Colon (tissue), 2 donors: ENCODE results near the gene HIPK1.
"Not testable (repeated sequence)": the region's sequence is repeated elsewhere in the genome, so short reads cannot be mapped to it uniquely, and the experiment has no call there.

Experiments used
- FAIRE-seq: peaks from 2 replicates; lab custom pipeline; 2012; peaks lifted over from hg19 to GRCh38; lab: Jason Lieb, UNC
- donor health status: control.
- donor health status: control.

The HIPK1 gene

DNA sequence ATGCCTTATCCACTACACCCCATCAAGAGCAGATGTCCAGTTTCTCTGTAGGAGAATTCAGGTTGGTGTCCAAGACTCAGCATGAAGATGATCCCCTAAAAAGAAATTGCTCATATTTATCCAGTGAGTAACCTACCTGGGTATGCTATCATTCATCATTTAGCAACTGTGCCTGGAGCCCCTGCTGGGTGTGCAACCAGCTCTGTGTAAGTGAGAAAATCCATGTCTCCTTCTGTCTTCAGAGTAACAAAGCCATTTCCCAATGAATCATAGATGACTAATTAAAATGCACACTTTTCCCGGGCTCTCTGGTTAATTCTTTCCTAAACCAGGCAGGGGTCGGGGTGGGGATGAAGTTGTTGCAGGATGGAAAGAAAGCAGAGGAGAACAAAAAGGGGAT is 86.0 kb downstream of the HIPK1 start:
- no peak for FAIRE-seq

- not testable (repeated sequence) for FAIRE-seq
Measured at GRCh38 chr1:114019724-114020123, 90.6 kb downstream of the HIPK1 start.

GRCh38 chr1:114021665-114022099 is 92.6 kb downstream of the HIPK1 start:
- no peak for FAIRE-seq

DNA sequence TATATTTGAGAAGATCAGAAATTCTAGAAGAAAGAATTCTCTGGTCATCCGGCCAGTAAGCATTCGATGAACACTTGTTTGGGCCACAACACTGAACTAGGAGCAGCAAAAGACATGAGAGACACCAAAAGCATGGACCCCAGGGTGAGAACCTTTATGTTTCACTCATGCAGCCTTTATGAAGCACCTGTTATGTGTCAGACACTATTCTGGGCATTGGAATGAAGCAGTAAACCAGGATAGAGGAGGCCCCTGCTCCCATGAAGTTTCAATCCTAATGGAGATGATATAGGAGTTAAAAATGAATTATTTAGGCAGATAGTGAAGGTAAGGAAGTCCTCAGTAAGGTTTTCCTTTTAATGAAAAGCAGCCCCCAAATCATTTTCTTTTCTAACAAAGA is 93.8 kb downstream of the HIPK1 start:
- no peak for FAIRE-seq

GRCh38 chr1:114023377-114023776 is 94.3 kb downstream of the HIPK1 start:
- FAIRE-seq, result no peak

DNA sequence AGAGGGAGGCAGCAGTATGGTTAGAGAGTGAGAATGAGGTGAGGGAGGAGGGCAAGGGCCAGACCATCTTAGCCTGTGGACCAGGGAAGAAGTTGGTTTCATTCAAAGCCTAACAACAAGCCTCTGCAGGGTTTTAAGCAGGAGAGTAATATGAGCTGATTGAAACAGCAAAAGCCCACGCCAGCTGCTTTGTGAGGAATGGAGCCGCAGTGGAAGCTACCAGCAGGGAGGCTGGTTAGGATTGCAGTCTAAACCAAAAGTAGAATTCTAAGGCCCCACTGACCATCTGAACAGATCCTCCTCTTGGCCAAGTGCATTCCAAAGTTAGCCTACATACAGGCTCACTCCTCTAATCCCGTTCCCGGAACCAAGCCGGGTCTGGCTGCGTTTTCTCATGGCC is 94.9 kb downstream of the HIPK1 start:
- no peak for FAIRE-seq

DNA sequence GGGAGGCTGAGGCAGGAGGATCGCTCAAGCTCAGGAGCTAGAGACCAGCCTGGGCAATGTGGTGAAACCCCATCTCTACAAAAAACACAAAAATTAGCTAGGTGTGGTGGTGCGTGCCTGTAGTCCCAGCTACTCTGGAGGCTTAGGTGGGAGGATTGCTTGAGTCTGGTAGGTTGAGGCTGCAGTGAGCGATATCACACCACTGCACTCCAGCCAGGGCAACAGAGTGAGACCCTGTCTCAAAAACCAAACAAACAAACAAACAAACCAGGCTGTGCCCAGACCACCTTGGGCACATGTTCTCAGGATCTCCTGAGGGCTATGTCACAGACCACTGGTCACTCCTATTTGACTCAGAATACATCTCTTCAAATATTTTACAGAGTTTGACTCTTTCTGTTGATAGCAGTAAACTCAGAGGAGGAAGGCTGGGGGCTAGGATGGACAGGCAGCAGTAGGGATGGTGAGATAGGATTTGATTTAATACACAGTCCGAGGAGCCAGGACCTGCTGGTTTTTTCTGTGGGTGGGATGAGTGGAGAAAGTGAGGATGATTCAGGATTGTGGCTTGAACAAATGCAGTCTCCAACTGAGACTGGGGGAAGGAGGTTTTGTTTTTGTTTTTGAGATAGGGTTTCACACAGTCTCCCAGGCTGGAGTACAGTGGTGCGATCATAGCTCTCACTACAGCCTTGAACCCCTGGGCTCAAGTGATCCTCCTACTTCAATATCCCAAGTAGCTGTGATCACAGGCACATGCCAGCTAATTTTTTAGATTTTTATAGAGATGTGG is 96.7 kb downstream of the HIPK1 start:
- FAIRE-seq, result no peak

DNA sequence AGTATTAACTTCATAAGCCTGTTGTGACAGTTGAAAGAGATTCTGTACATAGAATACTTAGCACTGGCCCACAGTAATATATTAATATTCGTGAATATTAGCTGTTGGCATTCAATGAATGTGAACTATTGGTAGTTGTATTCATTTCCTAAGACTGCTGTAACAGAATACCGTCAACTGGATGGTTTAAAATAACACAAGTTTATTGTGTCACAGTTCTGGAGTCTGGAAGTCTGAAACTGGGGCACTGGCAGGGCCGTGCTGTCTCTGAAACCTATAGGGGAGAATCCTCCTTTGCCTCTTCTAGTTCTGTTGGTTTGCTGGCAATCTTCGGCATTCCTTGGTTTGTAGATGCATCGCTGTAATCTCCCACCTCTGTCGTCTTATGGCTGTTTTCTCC is 97.7 kb downstream of the HIPK1 start:
- FAIRE-seq, result no peak
